MM.1S (cell line): ENCODE data around the gene C22orf15.

ENCODE experiments used
- DNase-seq: peaks from one replicate; pipeline ENCODE4 v3.0.0-alpha.2; 2015
- H2AFZ ChIP-seq: fragments of 300-600 bp; sonication (generic); 2 replicates; pipeline ENCODE4 v1.6.0; 2016; ENCODE audit warnings: antibody characterized with exemption, low read length
- H3F3A ChIP-seq: fragments of 300-600 bp; sonication (generic); 2 replicates; pipeline ENCODE4 v1.6.1; 2016; ENCODE audit warnings: mild to moderate bottlenecking, antibody characterized with exemption, low read length, moderate library complexity, mixed read lengths; ENCODE audit not compliant: insufficient read depth
- H3K27ac ChIP-seq: fragments of 300-600 bp; sonication (generic); 2 replicates; pipeline ENCODE4 v1.5.1; 2016; ENCODE audit warnings: mild to moderate bottlenecking, low read length
- H3K27me3 ChIP-seq: fragments of 300-600 bp; sonication (generic); replicated peaks from 2 replicates; pipeline ENCODE4 v1.6.0; 2016; ENCODE audit warnings: low read length; ENCODE audit not compliant: insufficient read depth
- H3K36me3 ChIP-seq: fragments of 300-600 bp; sonication (generic); replicated peaks from 2 replicates; pipeline ENCODE4 v1.6.1; 2016; ENCODE audit warnings: mild to moderate bottlenecking, low read length, mixed read lengths; ENCODE audit not compliant: insufficient read depth
- H3K4me1 ChIP-seq: fragments of 300-600 bp; sonication (generic); 2 replicates; pipeline ENCODE4 v1.6.1; 2016; ENCODE audit warnings: low read length, mixed read lengths
- H3K4me2 ChIP-seq: fragments of 300-600 bp; sonication (generic); 2 replicates; pipeline ENCODE4 v1.6.0; 2016; ENCODE audit warnings: low read depth, low read length
- H3K4me3 ChIP-seq: fragments of 300-600 bp; sonication (generic); 2 replicates; pipeline ENCODE4 v1.5.1; 2016; ENCODE audit warnings: low read length, mixed read lengths
- H3K79me2 ChIP-seq: fragments of 300-600 bp; sonication (generic); 2 replicates; pipeline ENCODE4 v1.6.1; 2016; ENCODE audit warnings: mixed run types, low read length, mixed read lengths
- H3K9ac ChIP-seq: fragments of 300-600 bp; sonication (generic); 2 replicates; pipeline ENCODE4 v1.6.1; 2016; ENCODE audit warnings: low read length, mixed read lengths
- H3K9me2 ChIP-seq: fragments of 300-600 bp; sonication (generic); replicated peaks from 2 replicates; pipeline ENCODE4 v1.6.1; 2016; ENCODE audit warnings: mild to moderate bottlenecking, low read length, mixed read lengths; ENCODE audit not compliant: insufficient read depth
- H3K9me3 ChIP-seq: fragments of 300-600 bp; sonication (generic); replicated peaks from 2 replicates; pipeline ENCODE4 v1.6.1; 2016; ENCODE audit warnings: mild to moderate bottlenecking, low read length, mixed read lengths; ENCODE audit not compliant: insufficient read depth
- H4K20me1 ChIP-seq: fragments of 300-600 bp; sonication (generic); 2 replicates; pipeline ENCODE4 v1.6.1; 2016; ENCODE audit warnings: mild to moderate bottlenecking, low read length, moderate library complexity, mixed read lengths; ENCODE audit not compliant: insufficient read depth
- CTCF ChIP-seq: fragments of 300-600 bp; sonication (generic); IDR thresholded peaks from 2 replicates; pipeline ENCODE4 v1.5.1; 2016; ENCODE audit warnings: antibody characterized with exemption, low read length, mixed read lengths
- EZH2 ChIP-seq: fragments of 300-600 bp; sonication (generic); optimal IDR thresholded peaks from 2 replicates; pipeline ENCODE3; 2017; ENCODE audit warnings: low read depth, mild to moderate bottlenecking, antibody characterized with exemption, low read length, mixed read lengths
- EZH2phosphoT487 ChIP-seq: fragments of 300-600 bp; sonication (generic); IDR thresholded peaks from 2 replicates; pipeline ENCODE4 v1.6.1; 2018; ENCODE audit warnings: antibody characterized with exemption, low read length

The C22orf15 gene

GRCh38 chr22:23744485-23744884 lies 18.3 kb upstream of the C22orf15 start:
- Histone ChIP-seq H3K4me3 (no peak overlapping the region), H3K79me2 (no peaks in the 10 kb centered on the region)
- DNase-seq = no peak

GRCh38 chr22:23745791-23746190 lies 17.0 kb upstream of the C22orf15 start:
- H2AFZ ChIP-seq = no peak overlapping the region
- no peak for DNase-seq
- no peaks in the 10 kb centered on the region for H3K36me3 ChIP-seq
- no peak overlapping the region for H3K9ac ChIP-seq
- no peaks in the 10 kb centered on the region for H3K79me2 ChIP-seq
- no peaks in the 10 kb centered on the region for H3K9me2 ChIP-seq
- H3K4me1 ChIP-seq = peaks cover 5% of the 10 kb centered on the region; the same call in 1 of the 2 replicates
- no peak for TF ChIP-seq CTCF
- TF ChIP-seq EZH2phosphoT487 = no peak
- no peak for TF ChIP-seq EZH2
- H3K9me3 ChIP-seq = no peaks in the 10 kb centered on the region
- H3K27ac ChIP-seq = no peak overlapping the region
- no peaks in the 10 kb centered on the region for H3F3A ChIP-seq
- no peaks in the 10 kb centered on the region for H3K27me3 ChIP-seq
- no peak overlapping the region for H3K4me2 ChIP-seq
- H4K20me1 ChIP-seq = no peaks in the 10 kb centered on the region
- H3K4me3 ChIP-seq = no peak overlapping the region

More at GRCh38 chr22:23744485-23744884, 18.3 kb upstream of the C22orf15 start:
- H3K4me2 ChIP-seq = no peak overlapping the region
- H3K9ac ChIP-seq = no peak overlapping the region
- no peaks in the 10 kb centered on the region for H3F3A ChIP-seq
- H4K20me1 ChIP-seq = no peaks in the 10 kb centered on the region
- TF ChIP-seq CTCF (no peak), EZH2 (no peak), EZH2phosphoT487 (no peak)
- H3K27ac ChIP-seq = no peak overlapping the region
- H3K4me1 ChIP-seq = no peaks in the 10 kb centered on the region
- H2AFZ ChIP-seq = no peak overlapping the region
- H3K9me3 ChIP-seq = no peaks in the 10 kb centered on the region
- H3K27me3 ChIP-seq = no peaks in the 10 kb centered on the region
- H3K36me3 ChIP-seq = no peaks in the 10 kb centered on the region
- H3K9me2 ChIP-seq = no peaks in the 10 kb centered on the region

GRCh38 chr22:23749841-23750301 lies 12.9 kb upstream of the C22orf15 start:
- no peak overlapping the region for H3K27ac ChIP-seq
- H3K4me2 ChIP-seq = no peak overlapping the region
- no peaks in the 10 kb centered on the region for H3K27me3 ChIP-seq
- no peaks in the 10 kb centered on the region for H4K20me1 ChIP-seq
- peaks cover 5% of the 10 kb centered on the region; the same call in 1 of the 2 replicates for H3K4me1 ChIP-seq
- H3F3A ChIP-seq = 0 out of 2 replicates have a peak, but pooled peaks cover 3% of the 10 kb centered on the region
- no peak for TF ChIP-seq EZH2phosphoT487
- TF ChIP-seq CTCF = no peak
- TF ChIP-seq EZH2 = no peak
- no peaks in the 10 kb centered on the region for H3K79me2 ChIP-seq
- no peaks in the 10 kb centered on the region for H3K9me3 ChIP-seq
- H3K9me2 ChIP-seq = no peaks in the 10 kb centered on the region
- H3K9ac ChIP-seq = no peak overlapping the region
- H2AFZ ChIP-seq = no peak overlapping the region
- no peak for DNase-seq
- no peaks in the 10 kb centered on the region for H3K36me3 ChIP-seq
- H3K4me3 ChIP-seq = no peak overlapping the region
